HG03442 (cell line): ENCODE results near the gene EOGT.

Source experiments
- ATAC-seq: cut with Tn5 transposase; IDR thresholded peaks from one replicate; pipeline ENCODE4 v1.9.1; 2021; ENCODE audit warnings: mild to moderate bottlenecking, moderate library complexity; ENCODE audit not compliant: unreplicated experiment

Gene EOGT

DNA sequence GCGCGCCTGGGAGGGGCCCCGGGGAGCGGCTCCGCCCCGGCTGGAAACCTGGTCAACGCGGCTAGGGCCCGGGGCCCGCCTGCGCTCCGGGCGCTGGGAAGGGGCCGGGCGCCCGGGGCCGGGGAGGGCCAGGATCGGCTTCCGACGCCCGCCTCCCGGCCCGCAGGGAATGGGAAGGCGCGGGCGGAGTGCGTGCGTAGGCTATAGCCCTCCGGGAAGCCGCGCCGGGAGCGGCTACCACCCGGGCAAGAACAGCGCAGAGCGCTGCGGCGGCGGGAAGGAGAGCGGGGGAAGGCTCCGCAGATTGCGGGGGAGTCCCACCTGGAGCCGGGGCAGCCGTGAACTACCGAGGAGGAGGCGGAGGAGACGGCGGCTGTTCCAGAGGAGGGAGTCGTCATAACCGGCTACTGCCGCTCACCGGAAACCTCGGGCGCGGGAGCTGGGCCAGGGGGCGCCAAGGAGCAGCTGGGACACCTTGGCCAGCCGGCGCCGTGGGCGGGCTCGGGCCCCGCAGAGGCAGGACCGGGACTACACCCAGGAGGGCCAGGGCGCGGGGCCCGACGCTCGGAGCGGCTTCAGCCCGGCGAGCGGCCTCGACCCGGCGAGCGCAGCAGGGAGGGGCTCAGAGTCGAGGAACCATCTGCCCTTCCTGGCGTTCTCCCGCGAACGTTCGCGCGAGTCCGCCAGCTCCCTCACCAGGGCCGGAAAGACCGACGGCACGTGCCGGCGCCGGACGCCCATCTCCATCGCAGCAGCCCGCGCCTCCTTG, at the start of gene EOGT:
Gene EOGT (minus strand): TSS at position 432 of the 769 bp plus-strand sequence. CDS start 3,838 bp downstream, outside the sequence.
- ATAC-seq = peak; percentile 84

DNA sequence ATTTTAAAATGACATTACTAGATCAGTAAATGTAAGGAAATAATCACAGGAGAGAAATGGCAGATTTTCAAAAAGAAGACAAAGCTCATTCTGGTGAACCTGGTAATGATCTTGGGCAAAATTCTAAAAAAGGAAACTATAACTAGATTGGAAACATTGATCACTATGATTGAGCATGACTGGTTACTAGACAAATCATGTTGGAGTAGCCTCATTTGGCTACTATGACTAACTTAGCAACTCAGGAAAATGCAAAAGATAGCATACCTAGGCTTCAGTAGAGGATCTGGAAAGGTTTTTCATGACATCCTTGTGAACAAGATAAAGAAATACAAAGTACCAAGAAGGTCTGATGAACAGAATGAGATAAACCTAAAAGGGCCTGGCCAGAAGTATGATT, 46.2 kb upstream of the EOGT start:
- no peak for ATAC-seq

DNA sequence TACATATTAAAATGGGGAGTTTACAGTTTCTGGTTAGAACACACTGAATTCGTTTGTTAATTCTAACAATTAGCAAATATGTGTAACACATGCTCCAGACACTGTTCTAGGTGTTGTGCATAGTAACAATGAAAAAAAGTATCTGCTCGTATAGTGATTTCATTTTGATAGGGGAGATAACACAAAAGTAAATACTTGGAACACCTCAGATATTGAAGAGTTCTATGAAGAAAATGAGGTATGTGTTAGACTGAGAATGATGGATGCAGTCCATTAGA, 45.4 kb upstream of the EOGT start:
- no peak for ATAC-seq

DNA sequence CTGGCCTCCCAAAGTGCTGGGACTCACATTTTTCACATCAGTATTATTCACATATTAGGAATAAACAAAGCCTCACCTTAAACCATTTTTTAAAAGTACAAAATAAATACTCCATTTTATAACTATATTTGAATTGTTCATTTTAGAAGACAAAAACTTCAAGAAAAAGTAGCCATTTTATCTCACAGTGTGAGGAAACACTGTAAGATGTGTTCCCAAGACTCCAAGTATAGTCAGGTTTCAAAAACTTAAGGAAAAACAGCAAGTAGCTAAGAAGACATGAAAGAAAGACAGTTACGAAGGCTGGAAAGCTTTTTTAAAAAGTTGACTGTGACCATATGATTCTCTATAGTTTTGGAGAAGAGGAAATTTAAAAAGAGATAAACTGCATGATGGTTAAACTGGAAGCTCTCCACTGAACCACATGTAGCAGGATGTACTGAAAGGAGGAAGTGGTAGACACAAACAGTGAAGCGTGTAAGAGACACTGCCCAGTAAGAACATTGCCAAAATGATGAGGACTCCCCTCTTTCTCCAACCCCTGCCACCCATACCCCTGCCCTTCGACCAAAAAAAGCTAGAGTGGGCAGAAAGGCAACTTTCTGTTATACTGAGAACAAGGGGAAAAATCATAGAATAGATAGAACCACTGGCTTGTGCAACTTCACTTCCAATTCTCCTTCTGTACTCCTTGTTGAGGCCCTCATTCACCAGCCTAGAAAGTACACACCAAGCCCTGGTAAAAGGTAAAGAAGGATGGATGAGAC, 44.9 kb upstream of the EOGT start:
- ATAC-seq = peak; percentile 98

DNA sequence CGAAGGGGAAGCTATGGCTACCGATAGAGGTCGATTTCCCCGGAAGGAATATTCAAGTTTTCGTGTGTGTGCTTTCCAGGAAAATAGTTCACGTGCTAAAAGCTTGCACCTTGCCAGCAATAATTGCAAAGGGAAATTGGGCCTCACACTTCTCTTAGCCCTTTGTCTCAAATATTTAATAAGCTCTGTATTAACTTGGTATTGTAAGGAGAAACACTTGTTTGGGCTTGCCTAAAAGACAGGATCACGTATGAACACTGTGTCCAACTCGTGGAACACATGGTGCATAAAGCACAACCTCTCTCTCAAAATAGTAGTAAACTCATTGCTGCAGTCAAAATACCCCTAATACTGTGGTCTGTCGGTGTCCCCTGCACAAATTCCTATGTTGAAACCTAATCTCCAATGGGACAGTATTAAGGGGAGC, 39.0 kb upstream of the EOGT start:
- no peak for ATAC-seq

DNA sequence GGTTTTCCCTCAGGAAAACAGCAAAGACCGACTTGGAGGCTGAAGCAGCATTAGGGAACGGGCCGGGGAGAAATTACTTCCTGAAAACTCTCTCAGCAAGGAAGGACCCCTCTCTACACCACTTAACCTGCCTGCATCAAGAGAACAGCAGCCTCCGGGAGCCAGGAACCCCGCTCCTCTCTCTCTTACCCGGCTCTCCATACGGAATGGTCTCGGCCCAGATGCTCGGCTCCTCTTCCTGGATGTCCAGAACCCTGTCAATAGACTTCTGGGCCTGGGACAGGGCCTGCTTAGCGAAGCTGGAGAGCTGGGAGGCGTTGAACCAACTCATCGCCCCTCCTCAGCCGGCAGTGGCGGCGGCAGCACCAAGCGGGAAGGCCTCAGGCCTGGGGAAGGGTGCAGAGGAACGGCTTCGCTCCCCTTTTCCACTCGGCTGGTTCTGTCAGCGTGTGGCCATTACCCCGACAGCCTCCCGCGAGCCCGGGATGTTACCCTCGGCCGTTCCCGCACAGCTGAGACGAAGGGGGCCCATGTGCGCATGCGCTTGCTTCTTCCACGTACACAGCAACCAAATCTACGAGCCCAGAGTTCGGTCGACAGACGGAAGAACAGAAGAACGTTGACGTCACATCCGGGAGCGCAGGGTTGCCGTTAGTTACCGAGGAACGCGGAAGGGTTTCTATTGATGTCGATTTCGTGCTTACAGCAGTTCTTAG, 38.4 kb upstream of the EOGT start, which contains the start of gene TMF1:
Gene TMF1 (minus strand): TSS at position 578 of the 716 bp plus-strand sequence. CDS start 247 bp downstream, at position 331.
- peak; percentile 96 for ATAC-seq

DNA sequence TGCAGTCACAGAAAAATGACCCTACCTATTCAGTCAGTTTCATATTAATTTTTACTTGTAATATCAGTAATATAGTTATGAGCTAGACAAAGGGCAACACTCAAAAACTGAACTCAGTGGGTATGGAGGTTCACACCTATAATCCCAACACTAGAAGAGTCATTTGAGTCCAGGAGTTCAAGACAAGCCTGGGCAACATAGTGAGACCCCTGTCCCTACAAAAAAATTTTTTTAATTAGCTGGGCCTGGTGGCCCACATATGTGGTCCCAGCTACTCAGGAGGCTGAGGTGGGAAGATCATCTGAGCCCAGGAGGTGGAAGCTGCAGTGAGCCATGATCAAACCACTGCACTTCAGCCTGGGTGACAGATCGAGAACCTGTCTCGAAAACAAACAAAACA, 35.5 kb upstream of the EOGT start:
- no peak for ATAC-seq

DNA sequence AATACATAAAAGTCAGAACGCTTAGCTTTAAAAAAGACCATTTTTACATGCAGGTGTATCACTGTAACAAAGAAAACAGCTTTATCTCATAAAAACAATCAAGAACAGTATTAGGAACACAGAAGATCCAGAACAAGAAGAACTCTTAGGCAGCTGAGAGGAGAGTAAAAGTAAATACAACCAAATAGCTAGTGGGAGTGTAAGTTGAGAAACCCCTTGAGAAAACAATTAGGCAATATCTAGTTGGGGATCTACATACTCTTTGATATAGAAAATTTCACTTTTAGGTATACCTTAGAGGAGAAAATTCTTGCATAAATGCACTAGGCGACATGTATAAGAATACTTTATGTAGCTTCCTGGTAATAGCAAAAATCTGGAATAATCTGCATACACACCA, 31.1 kb upstream of the EOGT start:
- ATAC-seq = no peak

DNA sequence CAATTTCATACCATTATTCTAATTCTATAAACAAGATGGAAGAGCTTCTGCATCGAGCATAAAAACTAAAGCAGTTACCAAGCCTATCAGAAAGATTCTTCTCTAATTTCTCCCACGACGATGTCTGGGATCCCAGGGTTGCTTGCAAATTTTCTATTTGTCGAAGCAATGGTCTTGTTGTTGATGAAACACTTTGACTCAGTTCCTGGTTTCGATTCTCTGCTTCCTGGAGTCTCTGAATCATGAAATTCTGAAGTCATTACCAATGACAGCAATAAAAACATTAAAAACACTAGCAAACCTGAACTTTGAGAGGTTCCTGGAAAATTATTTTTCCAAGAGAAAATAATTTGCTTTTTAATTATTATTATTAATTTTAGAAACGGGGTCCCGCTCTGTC, 20.0 kb upstream of the EOGT start:
- no peak for ATAC-seq

DNA sequence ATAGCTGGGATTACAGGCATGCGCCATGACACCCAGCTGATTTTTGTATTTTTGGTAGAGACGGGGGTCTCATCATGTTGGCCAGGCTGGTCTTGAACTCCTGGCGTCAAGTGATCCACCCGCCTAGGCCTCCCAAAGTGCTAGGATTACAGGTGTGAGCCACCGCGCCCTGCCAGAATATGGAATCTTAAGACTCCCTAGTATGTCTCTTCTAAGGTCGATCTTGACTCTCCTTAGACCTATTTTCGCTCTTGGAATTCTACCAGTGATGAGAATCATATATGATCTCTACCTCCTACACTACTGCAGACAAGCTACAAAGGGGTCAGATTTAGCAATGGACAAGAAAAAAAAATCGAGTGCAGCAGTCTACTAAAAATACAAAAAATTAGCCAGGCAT, 19.3 kb upstream of the EOGT start:
- no peak for ATAC-seq

DNA sequence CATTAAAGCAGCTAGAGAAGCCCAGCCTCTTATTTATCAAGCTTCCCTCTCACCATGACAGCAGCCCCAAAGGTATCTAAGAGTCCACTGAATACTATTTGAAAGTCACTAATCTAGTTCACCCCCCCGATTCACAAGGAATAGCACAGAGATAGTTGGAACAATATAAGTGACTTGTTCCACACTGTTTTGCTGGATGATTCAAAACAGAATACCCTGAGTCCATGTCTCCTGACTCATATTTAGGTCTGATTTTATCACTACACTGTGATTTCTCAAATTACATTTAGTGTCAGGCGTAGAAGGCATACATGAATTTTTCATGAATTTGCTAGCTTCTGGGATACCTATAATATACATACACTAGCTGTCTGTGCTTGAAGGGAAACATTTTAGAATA, 18.7 kb upstream of the EOGT start:
- no peak for ATAC-seq

DNA sequence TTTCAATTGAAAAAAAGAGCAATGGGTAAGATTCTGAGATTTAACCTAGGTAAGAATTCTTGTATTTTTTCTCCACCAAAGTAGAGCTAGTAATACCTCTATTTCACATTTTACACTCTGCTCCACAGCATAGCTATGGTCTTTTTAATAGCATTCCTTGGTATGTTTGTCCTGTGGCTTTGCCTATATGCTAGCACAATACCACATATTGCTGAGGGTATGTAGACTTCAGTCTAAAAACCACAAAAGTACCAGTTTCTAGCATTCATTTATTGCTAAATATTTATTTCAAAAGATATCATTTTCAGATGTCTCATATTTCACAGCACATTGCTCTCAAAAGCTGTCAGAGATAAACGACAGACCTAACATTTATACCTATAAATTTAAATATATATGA, 18.2 kb upstream of the EOGT start:
- no peak for ATAC-seq

DNA sequence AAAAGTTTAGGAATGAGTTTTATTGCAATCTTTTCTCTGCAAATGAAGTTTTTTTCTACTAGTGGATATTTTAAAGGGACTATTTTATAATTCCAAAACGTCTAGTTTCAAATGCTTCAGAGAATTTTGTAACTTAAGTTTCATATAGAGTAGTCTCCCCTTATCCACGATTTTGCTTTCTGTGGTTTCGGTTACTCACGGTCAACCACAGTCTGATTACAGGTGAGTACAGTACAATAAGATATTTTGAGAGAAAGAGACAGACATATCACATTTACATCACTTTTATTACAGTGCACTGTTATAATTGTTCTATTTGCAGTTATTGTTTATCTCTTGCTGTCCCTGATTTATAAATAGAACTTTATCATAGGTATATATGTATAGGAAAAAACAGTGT, 7.4 kb upstream of the EOGT start:
- ATAC-seq = no peak

DNA sequence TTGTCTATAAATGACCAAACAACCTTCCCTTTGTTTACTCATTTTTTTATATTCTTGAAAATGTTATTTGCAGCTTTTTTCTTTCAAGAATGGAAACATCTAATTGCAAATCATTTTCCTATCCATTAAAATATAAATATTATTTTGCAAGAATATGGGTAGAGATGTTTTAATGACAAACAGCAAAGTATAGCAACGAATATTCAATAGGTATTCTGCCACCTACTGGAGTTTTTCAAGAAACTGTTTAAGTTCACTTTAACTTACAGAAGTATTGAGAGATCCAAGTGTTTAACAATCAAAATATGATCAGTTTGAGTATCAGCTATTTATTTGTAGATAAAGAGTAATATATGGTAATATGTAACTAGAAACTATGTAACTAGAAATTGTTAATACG, 6.9 kb upstream of the EOGT start:
- no peak for ATAC-seq

DNA sequence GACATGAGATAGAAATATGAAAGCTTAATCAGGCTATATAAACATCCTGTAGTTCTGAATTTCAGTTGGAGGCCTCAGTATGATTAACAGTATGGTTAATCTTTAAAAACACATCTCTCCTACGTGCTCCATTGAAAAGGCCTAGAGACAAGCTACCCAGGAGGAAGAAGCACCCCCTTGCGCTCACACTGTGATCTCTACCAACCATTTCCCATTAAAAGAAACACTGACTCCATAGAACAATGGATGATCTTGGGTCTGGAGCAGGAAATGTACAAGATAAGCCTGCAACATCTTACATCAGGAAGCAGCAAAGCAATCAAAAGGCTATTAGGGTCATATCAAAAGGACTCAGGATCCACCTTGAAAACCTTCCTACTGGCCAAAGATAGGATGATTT, 3.4 kb upstream of the EOGT start:
- ATAC-seq = no peak

DNA sequence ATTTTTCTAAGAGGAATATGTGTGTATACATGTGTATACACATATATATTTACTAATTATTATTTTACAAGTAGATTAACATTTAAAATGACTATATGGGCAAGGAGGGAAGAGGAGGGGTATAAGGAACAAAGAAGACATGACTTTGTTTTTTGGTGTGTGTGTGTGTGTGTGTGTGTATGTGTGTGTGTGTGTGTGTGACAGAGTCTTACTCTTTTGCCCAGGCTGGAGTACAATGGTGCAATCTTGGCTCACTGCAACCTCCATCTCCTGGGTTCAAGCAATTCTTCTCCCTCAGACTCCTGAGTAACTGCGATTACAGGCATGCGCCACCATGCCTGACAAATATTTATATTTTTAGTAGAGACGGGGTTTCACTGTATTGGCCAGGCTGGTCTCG, 2.6 kb upstream of the EOGT start:
- no peak for ATAC-seq

DNA sequence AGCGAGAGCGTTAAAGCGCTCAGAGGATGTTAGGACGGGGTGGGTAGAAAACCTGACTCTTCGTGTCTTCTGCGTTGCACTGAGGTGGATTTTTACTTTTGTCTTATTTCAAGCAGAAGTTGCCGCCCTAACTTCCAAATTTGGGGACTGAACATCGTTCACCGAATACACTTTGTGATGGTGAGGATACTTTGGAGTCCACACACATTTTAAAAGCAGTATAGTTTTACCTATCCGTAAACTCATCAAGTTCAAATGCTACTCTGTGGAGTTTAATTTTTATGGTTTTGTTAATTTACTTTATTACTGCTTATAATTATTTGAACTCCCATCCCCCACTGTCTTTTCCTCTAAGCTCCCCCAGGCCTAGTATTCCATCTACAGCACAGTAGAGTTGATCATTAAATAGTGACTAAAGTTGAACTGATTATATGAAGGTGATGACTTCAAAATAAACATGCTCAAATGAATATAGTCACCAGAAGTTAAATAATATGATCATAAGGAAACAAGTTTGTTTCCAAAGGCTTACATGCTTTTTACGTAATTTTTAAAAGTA, 617 bp upstream of the EOGT start:
- ATAC-seq = no peak

DNA sequence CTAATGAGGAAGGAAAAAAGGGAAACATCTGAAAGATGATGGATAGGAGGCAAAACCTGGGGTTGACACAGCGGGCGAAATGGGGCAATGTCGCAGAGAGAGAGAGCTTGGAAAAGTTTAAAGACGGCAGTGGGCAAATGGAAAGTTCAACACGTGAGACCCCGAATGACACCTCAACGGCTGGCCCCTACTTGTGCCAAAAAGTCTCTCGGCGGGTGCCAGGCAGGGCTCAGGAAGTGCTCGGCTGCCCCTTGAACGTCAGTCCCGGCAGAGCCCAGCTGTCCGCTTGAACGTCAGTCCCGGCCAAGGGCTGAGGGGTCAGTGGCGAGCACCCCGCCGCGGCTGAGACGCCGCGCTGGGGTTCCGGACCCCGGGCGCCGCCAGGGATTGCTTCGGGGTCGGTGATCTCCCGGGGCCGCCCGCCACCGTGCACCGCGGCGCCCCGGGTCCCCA, 658 bp downstream of the EOGT start:
- ATAC-seq = peak; percentile 36

DNA sequence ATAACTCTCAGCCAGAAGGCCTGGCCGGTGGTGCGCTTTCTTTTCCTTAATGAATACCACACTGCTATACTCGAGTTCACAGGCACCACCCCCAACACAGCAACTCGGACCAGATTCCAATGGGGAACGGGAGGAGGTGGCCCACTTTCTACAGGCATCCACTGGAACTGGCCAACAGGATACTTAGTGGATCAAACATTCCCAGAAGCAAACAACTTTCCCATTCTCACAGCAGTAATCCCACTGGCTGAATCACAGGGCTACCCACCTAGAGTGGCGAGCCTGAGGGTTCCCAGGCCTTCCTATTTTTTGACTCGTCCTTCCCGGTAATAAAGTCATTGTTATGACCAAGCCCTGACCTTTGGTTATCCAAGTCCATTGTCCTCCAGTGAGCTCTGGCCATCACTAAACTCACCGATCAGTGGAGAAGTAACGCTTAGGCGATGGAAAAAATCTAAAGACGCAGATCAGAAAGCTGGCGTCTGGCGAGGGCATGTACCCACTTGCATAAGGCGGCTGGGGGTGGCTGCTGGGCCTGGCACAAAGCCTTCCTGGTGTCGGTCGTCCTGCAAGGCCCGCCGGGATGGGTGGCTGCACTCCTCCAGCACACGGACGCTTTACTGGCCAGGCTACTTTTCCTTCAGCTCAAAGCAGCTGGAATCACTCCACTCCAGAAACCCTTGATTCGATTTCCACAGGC, 1.2 kb downstream of the EOGT start:
- no peak for ATAC-seq

DNA sequence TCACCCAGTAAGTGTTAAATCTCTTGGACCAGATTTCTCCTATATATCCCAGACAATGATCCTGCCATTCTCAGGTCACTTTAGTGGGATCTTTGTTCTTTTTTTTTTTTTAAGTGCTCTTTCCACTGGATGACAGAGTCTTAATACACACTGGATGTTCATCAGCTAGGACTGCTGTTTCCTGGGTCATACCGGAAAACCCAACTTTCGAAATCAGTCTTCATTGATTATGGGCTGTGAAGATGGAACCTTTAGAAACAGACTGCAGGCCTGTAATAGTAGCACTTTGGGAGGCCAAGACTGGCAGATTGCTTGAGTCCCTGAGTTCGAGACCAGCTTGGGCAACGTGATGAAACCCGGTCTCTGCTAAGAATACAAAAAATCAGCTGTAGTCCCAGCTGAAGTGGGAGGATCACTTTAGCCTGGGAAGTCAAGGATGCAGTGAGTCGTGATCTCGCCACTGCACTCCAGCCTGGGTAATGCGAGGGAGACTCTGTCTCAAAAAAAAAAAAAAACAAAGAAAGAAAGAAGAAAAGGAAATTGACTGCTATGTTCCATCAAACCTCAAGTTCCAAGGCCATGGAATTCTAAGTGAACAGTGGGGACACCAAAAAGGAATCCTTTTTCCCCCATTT, 2.3 kb downstream of the EOGT start:
- ATAC-seq = no peak
